ENCODE results near the gene TBX19. TPM values are rescaled to one million over a fixed set of nuclear protein-coding genes. Genes with fewer than 3 reads are reported as not detected.

The TBX19 gene
- total and polyA plus RNA-seq, 5 donors from 2014 or later: 1.3 to 3.8 (median 2.1) TPM

GRCh38 chr1:168263130-168263529 lies 17.5 kb upstream of the TBX19 start:
- peaks cover 17% of the 10 kb centered on the region for H3K36me3 ChIP-seq (ENCODE audit: control insufficient read depth, insufficient read depth, low read length)
- no peaks in the 10 kb centered on the region for H3K27me3 ChIP-seq (ENCODE audit: control insufficient read depth, insufficient read depth, low read length)
- H3K27ac ChIP-seq (ENCODE audit: insufficient read depth, low read length, poor library complexity, severe bottlenecking): no peak overlapping the region
- Mint-ChIP-seq H3K4me1 (peaks cover 5 to 23% (median 15%) of the 10 kb centered on the region in 4 donors), H3K36me3 (peaks cover 31% of the 10 kb centered on the region), H3K27ac (peak overlapping the region in 1 of 3 donors; percentile 44), H3K9me3 (peaks cover 0 to 6% (median 0%) of the 10 kb centered on the region in 7 donors), H3K27me3 (no peaks in the 10 kb centered on the region), H3K4me3 (no peak overlapping the region)
- H3K4me1 ChIP-seq (ENCODE audit: control insufficient read depth, insufficient read depth, low read length, poor library complexity, severe bottlenecking): no peaks in the 10 kb centered on the region
- ATAC-seq (ENCODE audit: low read depth in 2 of 2) (no peak), DNase-seq (no peak)
- H3K4me3 ChIP-seq (ENCODE audit: low read depth, low read length): no peak overlapping the region
- H3K9me3 ChIP-seq (ENCODE audit: control insufficient read depth in 2 of 2, low read length in 2 of 2): no peaks in the 10 kb centered on the region

- H3K27ac Mint-ChIP-seq: peak overlapping the region in 1 of 3 donors; percentile 44
- no peak overlapping the region for H3K4me3 Mint-ChIP-seq
- Histone ChIP-seq H3K27ac (ENCODE audit: insufficient read depth, low read length, poor library complexity, severe bottlenecking) (no peak overlapping the region), H3K36me3 (ENCODE audit: control insufficient read depth, insufficient read depth, low read length) (peaks cover 17% of the 10 kb centered on the region), H3K27me3 (ENCODE audit: control insufficient read depth, insufficient read depth, low read length) (no peaks in the 10 kb centered on the region), H3K4me3 (ENCODE audit: low read depth, low read length) (no peak overlapping the region), H3K4me1 (ENCODE audit: control insufficient read depth, insufficient read depth, low read length, poor library complexity, severe bottlenecking) (no peaks in the 10 kb centered on the region), H3K9me3 (ENCODE audit: control insufficient read depth in 2 of 2, low read length in 2 of 2) (no peaks in the 10 kb centered on the region)
- H3K27me3 Mint-ChIP-seq: no peaks in the 10 kb centered on the region
- ATAC-seq (ENCODE audit: low read depth in 2 of 2) (no peak), DNase-seq (no peak)
- peaks cover 34% of the 10 kb centered on the region for H3K36me3 Mint-ChIP-seq
- H3K9me3 Mint-ChIP-seq: peaks cover 0 to 6% (median 1%) of the 10 kb centered on the region in 7 donors
- peaks cover 5 to 20% (median 12%) of the 10 kb centered on the region in 4 donors for H3K4me1 Mint-ChIP-seq
Observed at GRCh38 chr1:168264296-168264695, 16.4 kb upstream of the TBX19 start.

DNA sequence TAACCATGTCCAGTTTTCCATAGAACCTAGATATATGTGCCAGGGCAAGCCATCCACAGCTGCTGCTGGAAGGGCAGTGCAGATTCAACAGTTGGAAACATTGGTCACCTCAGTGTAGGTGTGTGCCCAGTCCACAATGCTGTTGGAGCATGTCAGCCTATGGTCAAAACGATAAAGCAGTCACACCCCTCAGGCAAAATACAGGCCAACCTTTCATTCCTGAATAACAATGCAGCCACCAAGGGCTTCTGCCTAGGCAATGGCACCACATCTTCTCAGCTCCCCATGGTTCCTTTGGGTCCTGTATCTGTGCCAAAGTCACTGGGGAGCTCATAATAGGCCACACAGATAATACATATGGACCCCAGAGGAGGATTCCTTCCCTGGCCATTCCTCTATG lies 15.1 kb upstream of the TBX19 start:
- H3K27me3 ChIP-seq (ENCODE audit: control insufficient read depth, insufficient read depth, low read length): no peaks in the 10 kb centered on the region
- no peaks in the 10 kb centered on the region for H3K27me3 Mint-ChIP-seq
- no peak for DNase-seq
- H3K27ac ChIP-seq (ENCODE audit: insufficient read depth, low read length, poor library complexity, severe bottlenecking): no peak overlapping the region
- H3K4me3 Mint-ChIP-seq: no peak overlapping the region
- peaks cover 0 to 6% (median 1%) of the 10 kb centered on the region in 7 donors for H3K9me3 Mint-ChIP-seq
- peaks cover 5 to 10% (median 9%) of the 10 kb centered on the region in 4 donors for H3K4me1 Mint-ChIP-seq
- no peak overlapping the region for H3K27ac Mint-ChIP-seq
- no peaks in the 10 kb centered on the region for H3K9me3 ChIP-seq (ENCODE audit: control insufficient read depth in 2 of 2, low read length in 2 of 2)
- ATAC-seq (ENCODE audit: low read depth in 2 of 2): no peak
- H3K4me1 ChIP-seq (ENCODE audit: control insufficient read depth, insufficient read depth, low read length, poor library complexity, severe bottlenecking): no peaks in the 10 kb centered on the region
- peaks cover 17% of the 10 kb centered on the region for H3K36me3 ChIP-seq (ENCODE audit: control insufficient read depth, insufficient read depth, low read length)
- H3K4me3 ChIP-seq (ENCODE audit: low read depth, low read length): no peak overlapping the region
- H3K36me3 Mint-ChIP-seq: peaks cover 35% of the 10 kb centered on the region

- DNase-seq (no peak), ATAC-seq (ENCODE audit: low read depth in 2 of 2) (no peak)
Observed at GRCh38 chr1:168266644-168267186, 14.0 kb upstream of the TBX19 start.

DNA sequence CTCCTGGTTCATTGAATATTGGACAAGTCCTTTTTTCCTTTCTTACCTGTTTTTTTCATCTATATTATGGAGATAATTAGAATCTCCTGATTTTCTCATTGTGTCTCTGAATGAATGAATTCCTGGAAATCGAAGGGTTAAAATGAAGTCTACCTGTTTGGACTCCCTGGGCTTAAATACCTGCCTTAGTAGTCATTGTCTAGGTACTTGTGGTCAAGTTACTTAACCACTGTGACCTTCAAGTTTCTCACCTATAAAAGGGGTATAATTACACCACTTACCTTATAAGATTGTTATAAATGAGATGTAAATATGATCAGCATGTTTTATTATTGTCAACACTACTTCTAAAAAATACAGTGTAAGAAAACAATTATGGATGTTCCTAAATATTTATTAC lies 9.0 kb upstream of the TBX19 start:
- Histone ChIP-seq H3K4me3 (ENCODE audit: low read depth, low read length) (no peak overlapping the region), H3K27me3 (ENCODE audit: control insufficient read depth, insufficient read depth, low read length) (no peaks in the 10 kb centered on the region), H3K9me3 (ENCODE audit: control insufficient read depth in 2 of 2, low read length in 2 of 2) (no peaks in the 10 kb centered on the region), H3K27ac (ENCODE audit: insufficient read depth, low read length, poor library complexity, severe bottlenecking) (no peak overlapping the region), H3K36me3 (ENCODE audit: control insufficient read depth, insufficient read depth, low read length) (no peaks in the 10 kb centered on the region), H3K4me1 (ENCODE audit: control insufficient read depth, insufficient read depth, low read length, poor library complexity, severe bottlenecking) (no peaks in the 10 kb centered on the region)
- Mint-ChIP-seq H3K27ac (no peak overlapping the region), H3K36me3 (peaks cover 25% of the 10 kb centered on the region), H3K9me3 (peaks cover 0 to 8% (median 1%) of the 10 kb centered on the region in 7 donors), H3K27me3 (peaks cover 5% of the 10 kb centered on the region), H3K4me1 (peaks cover 0 to 12% (median 7%) of the 10 kb centered on the region in 4 donors), H3K4me3 (no peak overlapping the region)
- DNase-seq (no peak), ATAC-seq (ENCODE audit: low read depth in 2 of 2) (no peak)

More at GRCh38 chr1:168266644-168267186, 14.0 kb upstream of the TBX19 start:
- Mint-ChIP-seq H3K36me3 (peaks cover 31% of the 10 kb centered on the region), H3K27me3 (no peaks in the 10 kb centered on the region), H3K9me3 (peaks cover 0 to 6% (median 1%) of the 10 kb centered on the region in 7 donors), H3K27ac (no peak overlapping the region), H3K4me3 (no peak overlapping the region), H3K4me1 (peaks cover 0 to 5% (median 1%) of the 10 kb centered on the region in 4 donors)
- Histone ChIP-seq H3K27me3 (ENCODE audit: control insufficient read depth, insufficient read depth, low read length) (no peaks in the 10 kb centered on the region), H3K36me3 (ENCODE audit: control insufficient read depth, insufficient read depth, low read length) (peaks cover 17% of the 10 kb centered on the region), H3K27ac (ENCODE audit: insufficient read depth, low read length, poor library complexity, severe bottlenecking) (no peak overlapping the region), H3K4me3 (ENCODE audit: low read depth, low read length) (no peak overlapping the region), H3K9me3 (ENCODE audit: control insufficient read depth in 2 of 2, low read length in 2 of 2) (no peaks in the 10 kb centered on the region), H3K4me1 (ENCODE audit: control insufficient read depth, insufficient read depth, low read length, poor library complexity, severe bottlenecking) (no peaks in the 10 kb centered on the region)

GRCh38 chr1:168273575-168273974 lies 7.1 kb upstream of the TBX19 start:
- Histone ChIP-seq H3K9me3 (ENCODE audit: control insufficient read depth in 2 of 2, low read length in 2 of 2) (no peaks in the 10 kb centered on the region), H3K27me3 (ENCODE audit: control insufficient read depth, insufficient read depth, low read length) (no peaks in the 10 kb centered on the region), H3K4me3 (ENCODE audit: low read depth, low read length) (no peak overlapping the region), H3K27ac (ENCODE audit: insufficient read depth, low read length, poor library complexity, severe bottlenecking) (no peak overlapping the region), H3K36me3 (ENCODE audit: control insufficient read depth, insufficient read depth, low read length) (no peaks in the 10 kb centered on the region), H3K4me1 (ENCODE audit: control insufficient read depth, insufficient read depth, low read length, poor library complexity, severe bottlenecking) (no peaks in the 10 kb centered on the region)
- peaks cover 0 to 16% (median 3%) of the 10 kb centered on the region in 7 donors for H3K9me3 Mint-ChIP-seq
- H3K27ac Mint-ChIP-seq: no peak overlapping the region
- peaks cover 5% of the 10 kb centered on the region for H3K27me3 Mint-ChIP-seq
- ATAC-seq (ENCODE audit: low read depth in 2 of 2) (no peak), DNase-seq (no peak)
- peaks cover 0 to 12% (median 7%) of the 10 kb centered on the region in 4 donors for H3K4me1 Mint-ChIP-seq
- peaks cover 24% of the 10 kb centered on the region for H3K36me3 Mint-ChIP-seq
- no peak overlapping the region for H3K4me3 Mint-ChIP-seq

DNA sequence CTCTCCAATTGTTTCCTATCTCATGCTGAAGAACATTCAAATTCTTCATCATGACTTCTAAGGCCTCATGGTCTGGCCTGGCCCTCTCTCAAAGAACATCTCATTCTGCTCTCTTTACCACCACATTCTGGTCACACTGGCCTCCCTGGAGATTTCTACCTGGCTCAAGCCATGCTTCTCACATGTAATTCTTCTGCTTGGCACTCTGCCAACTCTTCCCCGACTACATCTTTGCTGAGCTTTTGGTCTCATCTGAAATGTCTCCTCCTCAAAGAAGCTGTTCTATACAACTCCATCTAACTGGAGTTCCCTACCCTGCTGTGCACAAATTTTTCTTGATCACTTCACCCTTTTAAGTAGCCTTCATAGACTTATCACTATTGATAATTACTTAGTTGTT lies 1.4 kb upstream of the TBX19 start:
- peaks cover under 1% of the 10 kb centered on the region for H3K27me3 Mint-ChIP-seq
- ATAC-seq (ENCODE audit: low read depth in 2 of 2) (no peak), DNase-seq (no peak)
- Histone ChIP-seq H3K4me3 (ENCODE audit: low read depth, low read length) (no peak overlapping the region), H3K27me3 (ENCODE audit: control insufficient read depth, insufficient read depth, low read length) (no peaks in the 10 kb centered on the region), H3K27ac (ENCODE audit: insufficient read depth, low read length, poor library complexity, severe bottlenecking) (no peak overlapping the region), H3K4me1 (ENCODE audit: control insufficient read depth, insufficient read depth, low read length, poor library complexity, severe bottlenecking) (no peaks in the 10 kb centered on the region), H3K36me3 (ENCODE audit: control insufficient read depth, insufficient read depth, low read length) (no peaks in the 10 kb centered on the region), H3K9me3 (ENCODE audit: control insufficient read depth in 2 of 2, low read length in 2 of 2) (no peaks in the 10 kb centered on the region)
- peaks cover under 1 to 12% (median 3%) of the 10 kb centered on the region in 7 donors for H3K9me3 Mint-ChIP-seq
- H3K4me3 Mint-ChIP-seq: no peak overlapping the region
- peak overlapping the region in 1 of 3 donors; percentile 15 for H3K27ac Mint-ChIP-seq
- H3K4me1 Mint-ChIP-seq: peaks cover 0 to 3% (median 2%) of the 10 kb centered on the region in 4 donors
- H3K36me3 Mint-ChIP-seq: peaks cover 21% of the 10 kb centered on the region
